OCI-M1 (cell line): ENCODE measurements around the gene PLIN4.
A peak's percentile ranks its signal among the peaks of the same experiment; 100 is the strongest.

Experiments
- DNase-seq: peaks from one replicate; lab custom pipeline; 2025; lab: John Stamatoyannopoulos, UW

Gene PLIN4

GRCh38 chr19:4525563-4526002 is 7.3 kb upstream of the PLIN4 start:
- DNase-seq: no peak

GRCh38 chr19:4524808-4525562 is 6.7 kb upstream of the PLIN4 start:
- peak; percentile 89 for DNase-seq

- peak; percentile 83 for DNase-seq
These were observed 5.2 kb upstream of the PLIN4 start for GRCh38 chr19:4523306-4524110.

- no peak for DNase-seq
These were observed 4.2 kb upstream of the PLIN4 start for GRCh38 chr19:4522291-4523002.

GRCh38 chr19:4521888-4522242 is 3.6 kb upstream of the PLIN4 start:
- DNase-seq: no peak

- DNase-seq: no peak
These were observed 3.0 kb upstream of the PLIN4 start for GRCh38 chr19:4521170-4521887.

GRCh38 chr19:4519521-4520277 is 1.4 kb upstream of the PLIN4 start:
- DNase-seq: no peak

GRCh38 chr19:4519172-4519496 is 848 bp upstream of the PLIN4 start:
- no peak for DNase-seq

GRCh38 chr19:4517451-4518057 is 732 bp downstream of the PLIN4 start:
- DNase-seq: no peak

- no peak for DNase-seq
These were observed 1.4 kb downstream of the PLIN4 start for GRCh38 chr19:4516939-4517300.

GRCh38 chr19:4516199-4516938 is 1.9 kb downstream of the PLIN4 start:
- DNase-seq: no peak

GRCh38 chr19:4515732-4516131 is 2.6 kb downstream of the PLIN4 start:
- DNase-seq: no peak

GRCh38 chr19:4513248-4513647 is 5.0 kb downstream of the PLIN4 start:
- no peak for DNase-seq

- no peak for DNase-seq
These were observed 6.2 kb downstream of the PLIN4 start for GRCh38 chr19:4512070-4512469.

GRCh38 chr19:4511300-4512054 is 6.8 kb downstream of the PLIN4 start:
- DNase-seq: no peak

GRCh38 chr19:4510435-4511255 is 7.6 kb downstream of the PLIN4 start:
- DNase-seq: no peak

GRCh38 chr19:4508698-4509097 is 9.6 kb downstream of the PLIN4 start:
- DNase-seq: no peak

GRCh38 chr19:4507804-4508203 is 10.5 kb downstream of the PLIN4 start:
- no peak for DNase-seq

GRCh38 chr19:4507150-4507452 is 11.2 kb downstream of the PLIN4 start:
- no peak for DNase-seq
